HPDE6-E6E7 (cell line): ENCODE results near the gene HEATR1.
"Not testable (repeated sequence)": the region's sequence is repeated elsewhere in the genome, so short reads cannot be mapped to it uniquely, and the experiment has no call there.

ENCODE experiments used
- DNase-seq: peaks from one replicate; pipeline ENCODE4 v3.0.0; 2011; ENCODE audit warnings: missing footprints; ENCODE audit errors: extremely low spot score

Gene HEATR1

DNA sequence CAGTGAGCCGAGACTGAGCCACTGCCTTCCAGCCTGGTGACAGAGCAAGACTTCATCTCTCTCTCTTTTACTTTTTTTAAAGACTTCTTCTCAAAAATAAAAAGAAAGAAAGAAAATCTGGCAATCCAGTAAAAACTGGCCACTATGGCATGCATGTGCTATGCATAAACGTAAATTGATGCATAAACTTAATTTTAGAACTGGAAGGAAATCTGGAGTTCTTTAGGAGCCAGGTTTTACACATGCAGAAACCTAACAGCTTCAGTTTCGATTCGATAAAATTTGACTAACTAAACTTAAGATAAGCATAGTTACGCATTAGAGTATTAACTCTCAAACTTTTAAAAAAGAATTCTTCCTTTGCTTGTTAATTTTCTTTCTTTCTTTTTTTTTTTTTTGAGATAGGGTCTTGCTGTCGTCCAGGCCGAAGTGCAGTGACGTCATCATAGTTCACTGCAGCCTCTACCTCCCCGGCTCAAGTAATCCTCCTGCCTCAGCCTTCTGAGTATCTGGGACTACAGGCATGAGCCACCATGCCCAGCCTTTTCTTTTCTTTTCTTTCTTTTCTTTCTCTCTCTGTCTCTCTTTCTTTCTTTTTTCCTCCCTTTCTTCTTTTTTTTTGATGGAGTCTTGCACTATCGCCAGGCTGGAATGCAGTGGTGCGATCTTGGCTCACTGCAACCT lies 92.4 kb downstream of the HEATR1 start:
- DNase-seq: no peak

- DNase-seq: no peak
Observed at GRCh38 chr1:236509647-236510401, 94.5 kb downstream of the HEATR1 start.

- DNase-seq: no peak
Observed at GRCh38 chr1:236509203-236509602, 95.1 kb downstream of the HEATR1 start.

- DNase-seq: no peak
Observed at GRCh38 chr1:236508593-236509027, 95.7 kb downstream of the HEATR1 start.

DNA sequence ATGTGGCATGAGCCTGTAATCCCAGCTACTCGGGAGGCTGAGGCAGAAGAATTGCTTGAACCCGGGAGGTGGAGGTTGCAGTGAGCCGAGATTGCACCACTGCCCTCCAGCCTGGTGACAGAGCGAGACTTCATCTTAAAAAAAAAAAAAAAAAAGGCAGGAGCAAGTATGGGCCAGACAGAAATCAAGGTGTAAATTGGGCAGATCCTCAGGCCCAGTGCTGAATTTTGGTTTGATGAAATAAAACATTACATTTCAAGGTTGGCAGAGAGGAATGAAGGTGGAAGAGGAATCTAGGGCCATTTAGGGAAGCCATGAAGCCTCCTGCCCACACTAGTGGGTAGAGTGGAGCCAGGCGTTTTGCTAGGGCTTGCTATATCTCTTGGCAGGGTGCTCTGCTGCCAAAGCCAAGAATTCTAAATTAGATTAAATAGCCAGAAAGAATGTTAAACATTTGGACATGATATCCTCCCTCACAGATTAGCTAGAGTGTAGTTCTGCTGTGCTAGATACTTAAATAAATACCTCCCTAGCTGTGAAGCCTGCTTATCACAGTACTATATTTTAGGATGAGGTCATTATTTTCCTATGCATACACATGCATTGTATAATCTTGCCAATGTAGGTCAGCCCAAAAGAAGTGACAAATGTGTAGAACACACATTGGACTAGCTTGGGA lies 97.2 kb downstream of the HEATR1 start:
- DNase-seq: no peak

- DNase-seq: not testable (repeated sequence)
Observed at GRCh38 chr1:236504338-236504737, 100.0 kb downstream of the HEATR1 start.

DNA sequence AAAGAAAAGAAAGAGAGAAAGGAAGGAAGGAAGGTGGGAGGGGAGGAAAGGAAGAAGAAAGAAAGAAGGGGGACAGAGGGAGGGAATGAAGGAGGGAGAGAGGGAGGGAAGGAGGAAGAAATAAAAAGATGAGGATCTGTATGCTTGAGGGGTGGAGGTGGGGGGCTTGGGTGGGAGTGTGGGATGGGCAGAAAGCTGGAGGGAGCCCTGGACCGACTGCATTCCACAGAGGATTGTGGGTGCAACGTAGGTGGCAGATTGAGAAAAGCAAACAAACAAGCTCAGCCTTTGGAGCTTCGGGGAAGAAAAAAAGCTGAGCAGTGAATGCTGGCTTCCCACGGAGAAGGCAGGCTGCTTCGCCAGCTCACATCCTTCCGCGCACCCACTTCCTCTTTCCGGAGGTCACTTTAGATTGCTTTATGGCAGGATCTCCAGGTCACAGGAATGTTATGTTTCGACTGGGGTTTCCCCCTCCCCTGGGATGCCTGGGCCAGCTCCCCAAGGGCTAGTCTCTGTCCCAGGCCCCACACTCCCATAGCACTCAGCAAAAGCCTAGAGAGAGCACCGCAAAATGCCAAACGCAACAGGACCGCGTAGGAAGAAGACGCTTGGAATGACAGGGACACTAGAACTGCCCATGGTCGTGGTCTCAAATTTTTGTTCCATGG lies 101.2 kb downstream of the HEATR1 start:
- peak; percentile 51 for DNase-seq

- no peak for DNase-seq
Observed at GRCh38 chr1:236502579-236502971, 101.7 kb downstream of the HEATR1 start.

- no peak for DNase-seq
Observed at GRCh38 chr1:236501093-236501492, 103.2 kb downstream of the HEATR1 start.
